DOHH2 (cell line): ENCODE data around the gene GLIPR1.
"Not testable (repeated sequence)": the region's sequence is repeated elsewhere in the genome, so short reads cannot be mapped to it uniquely, and the experiment has no call there.

Source experiments
- H3F3A ChIP-seq: fragments of 200-600 bp; sonication (generic), shearing (Covaris generic); 2 replicates; pipeline ENCODE4 v1.6.0; 2016; ENCODE audit warnings: antibody characterized with exemption, mild to moderate bottlenecking; ENCODE audit not compliant: control insufficient read depth, insufficient read depth
- H3K27ac ChIP-seq: fragments of 200-600 bp; sonication (generic); 2 replicates; pipeline ENCODE4 v1.5.1; 2014; ENCODE audit warnings: low read depth, mild to moderate bottlenecking, low read length, moderate library complexity
- H3K27me3 ChIP-seq: fragments of 200-600 bp; sonication (generic); 2 replicates; pipeline ENCODE4 v1.6.1; 2014; ENCODE audit warnings: mild to moderate bottlenecking, low read length, mixed read lengths; ENCODE audit not compliant: control insufficient read depth
- H3K36me3 ChIP-seq: fragments of 200-600 bp; sonication (generic); 2 replicates; pipeline ENCODE4 v1.6.1; 2014; ENCODE audit warnings: mild to moderate bottlenecking, low read length, moderate library complexity, mixed read lengths; ENCODE audit not compliant: control insufficient read depth
- H3K4me1 ChIP-seq: fragments of 200-600 bp; sonication (generic); 2 replicates; pipeline ENCODE4 v1.6.1; 2014; ENCODE audit warnings: mild to moderate bottlenecking, low read length, mixed read lengths; ENCODE audit not compliant: control insufficient read depth
- H3K4me2 ChIP-seq: fragments of 200-600 bp; sonication (generic); 2 replicates; pipeline ENCODE4 v1.6.0; 2014; ENCODE audit warnings: mild to moderate bottlenecking, low read length, moderate library complexity
- H3K4me3 ChIP-seq: fragments of 200-600 bp; sonication (generic); 2 replicates; pipeline ENCODE4 v1.5.1; 2014; ENCODE audit warnings: mild to moderate bottlenecking, low read length, mixed read lengths
- H3K79me2 ChIP-seq: fragments of 200-600 bp; sonication (generic); 2 replicates; pipeline ENCODE4 v1.6.1; 2014; ENCODE audit warnings: mild to moderate bottlenecking, low read length, mixed read lengths; ENCODE audit not compliant: control insufficient read depth
- H3K9me2 ChIP-seq: fragments of 200-600 bp; sonication (generic); replicated peaks from 2 replicates; pipeline ENCODE4 v1.6.1; 2014; ENCODE audit warnings: mild to moderate bottlenecking, low read length, mixed read lengths; ENCODE audit not compliant: control insufficient read depth
- H3K9me3 ChIP-seq: fragments of 200-600 bp; sonication (generic); 2 replicates; pipeline ENCODE4 v1.6.1; 2014; ENCODE audit warnings: antibody characterized with exemption, low read length, mixed read lengths; ENCODE audit not compliant: control insufficient read depth, insufficient read depth
- H4K20me1 ChIP-seq: fragments of 200-600 bp; sonication (generic); 2 replicates; pipeline ENCODE4 v1.6.0; 2014; ENCODE audit warnings: low read depth, mild to moderate bottlenecking, antibody characterized with exemption, low read length, moderate library complexity; ENCODE audit not compliant: control insufficient read depth, insufficient read depth
- CTCF ChIP-seq: fragments of 200-600 bp; sonication (generic); IDR thresholded peaks from one replicate; pipeline ENCODE4 v1.5.1; 2014; ENCODE audit warnings: antibody characterized with exemption, mild to moderate bottlenecking, low read depth, low read length; ENCODE audit not compliant: poor library complexity, severe bottlenecking
- EZH2phosphoT487 ChIP-seq: fragments of 200-600 bp; sonication (generic); IDR thresholded peaks from 2 replicates; pipeline ENCODE4 v1.6.1; 2017; ENCODE audit warnings: borderline replicate concordance, mild to moderate bottlenecking, antibody characterized with exemption, low read length, moderate library complexity, mixed read lengths

GLIPR1 gene

GRCh38 chr12:75438059-75438754 is 42.3 kb upstream of the GLIPR1 start:
- Histone ChIP-seq H3K36me3 (no peaks in the 10 kb centered on the region), H3K27me3 (no peaks in the 10 kb centered on the region), H4K20me1 (no peaks in the 10 kb centered on the region), H3K4me1 (no peaks in the 10 kb centered on the region), H3K4me2 (no peak overlapping the region), H3K4me3 (no peak overlapping the region), H3F3A (no peaks in the 10 kb centered on the region), H3K79me2 (no peaks in the 10 kb centered on the region), H3K27ac (no peak overlapping the region), H3K9me2 (no peaks in the 10 kb centered on the region), H3K9me3 (no peaks in the 10 kb centered on the region)
- TF ChIP-seq EZH2phosphoT487 (no peak), CTCF (no peak)

DNA sequence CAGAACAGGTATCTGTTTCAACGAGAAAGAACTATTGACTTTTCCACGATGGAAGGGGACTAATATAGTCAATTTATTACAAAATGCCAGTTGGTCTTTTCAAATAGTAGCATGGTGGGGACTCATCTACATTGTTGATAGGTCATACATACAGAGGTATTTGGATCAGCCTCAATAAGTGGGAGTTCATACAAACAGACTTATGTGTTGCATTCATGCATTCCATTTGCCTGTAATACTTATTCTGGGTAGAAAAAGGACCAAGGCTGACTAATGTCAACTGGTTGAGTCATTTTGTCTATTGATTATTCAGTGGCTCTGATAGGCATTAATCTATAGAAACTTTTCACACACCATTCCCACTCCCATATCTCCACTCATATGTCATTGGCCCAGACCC is 41.5 kb upstream of the GLIPR1 start:
- Histone ChIP-seq H3K79me2 (no peaks in the 10 kb centered on the region), H3K4me3 (no peak overlapping the region), H3K27me3 (no peaks in the 10 kb centered on the region), H3K36me3 (no peaks in the 10 kb centered on the region), H3K4me2 (no peak overlapping the region), H4K20me1 (no peaks in the 10 kb centered on the region), H3F3A (no peaks in the 10 kb centered on the region), H3K27ac (no peak overlapping the region), H3K9me3 (no peaks in the 10 kb centered on the region), H3K4me1 (no peaks in the 10 kb centered on the region), H3K9me2 (no peaks in the 10 kb centered on the region)
- TF ChIP-seq EZH2phosphoT487 (no peak), CTCF (no peak)

GRCh38 chr12:75439930-75440329 is 40.6 kb upstream of the GLIPR1 start:
- Histone ChIP-seq H3K27me3 (no peaks in the 10 kb centered on the region), H3K4me2 (no peak overlapping the region), H3K4me3 (no peak overlapping the region), H4K20me1 (no peaks in the 10 kb centered on the region), H3K4me1 (no peaks in the 10 kb centered on the region), H3K36me3 (no peaks in the 10 kb centered on the region), H3K79me2 (no peaks in the 10 kb centered on the region), H3K9me2 (no peaks in the 10 kb centered on the region), H3K27ac (no peak overlapping the region), H3K9me3 (no peaks in the 10 kb centered on the region), H3F3A (no peaks in the 10 kb centered on the region)
- TF ChIP-seq EZH2phosphoT487 (no peak), CTCF (no peak)

DNA sequence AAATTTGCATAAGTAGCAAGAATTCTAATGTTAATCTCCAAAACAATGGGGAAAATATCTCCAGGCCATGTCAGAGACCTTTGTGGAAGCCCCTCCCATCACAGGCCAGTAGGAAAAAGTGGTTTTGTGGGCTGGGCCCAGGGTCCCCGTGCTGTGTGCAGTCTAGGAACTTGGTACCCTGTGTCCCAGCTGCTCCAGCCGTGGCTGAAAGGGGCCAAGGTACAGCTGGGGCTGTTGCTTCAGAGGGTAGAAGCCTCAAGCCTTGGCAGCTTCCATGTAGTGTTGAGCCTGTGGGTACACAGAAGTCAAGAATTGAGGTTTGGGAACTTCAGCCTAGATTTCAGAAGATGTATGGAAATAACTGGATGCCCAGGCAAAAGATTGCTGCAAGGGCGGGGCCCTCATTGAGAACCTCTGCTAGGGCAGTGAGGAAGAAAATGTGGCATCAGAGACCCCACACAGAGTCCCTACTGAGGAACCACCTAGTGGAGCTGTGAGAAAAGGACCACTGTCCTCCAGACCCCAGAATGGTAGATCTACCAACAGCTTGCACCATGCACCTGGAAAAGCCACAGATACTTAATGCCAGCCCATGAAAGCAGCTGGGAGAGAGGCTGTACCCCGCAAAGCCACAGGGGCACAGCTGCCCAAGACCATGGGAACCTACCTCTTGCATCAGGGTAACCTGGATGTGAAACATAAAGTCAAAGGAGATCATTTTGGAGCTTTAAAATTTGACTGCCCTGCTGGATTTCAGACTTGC is 38.7 kb upstream of the GLIPR1 start:
- not testable (repeated sequence) for H4K20me1 ChIP-seq, H3K27ac ChIP-seq, H3K36me3 ChIP-seq, H3K9me3 ChIP-seq, H3K4me1 ChIP-seq, H3K4me2 ChIP-seq, H3K79me2 ChIP-seq, H3F3A ChIP-seq, H3K4me3 ChIP-seq, H3K27me3 ChIP-seq, H3K9me2 ChIP-seq

DNA sequence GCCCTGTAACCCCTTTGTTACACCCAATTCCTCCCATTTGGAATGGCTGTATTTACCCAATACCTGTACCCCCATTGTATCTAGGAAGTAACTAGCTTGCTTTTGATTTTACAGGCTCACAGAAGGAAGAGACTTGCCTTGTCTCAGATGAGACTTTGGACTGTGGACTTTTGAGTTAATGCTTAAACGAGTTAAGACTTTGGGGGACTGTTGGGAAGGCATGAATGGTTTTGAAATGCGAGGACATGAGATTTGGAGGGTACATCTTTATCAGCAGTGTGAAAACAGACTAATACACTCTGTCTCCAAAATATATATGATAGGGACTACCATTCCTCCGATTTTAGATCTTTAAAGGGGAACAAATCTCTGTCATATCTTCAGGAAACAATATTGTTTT is 38.1 kb upstream of the GLIPR1 start:
- H3K27ac ChIP-seq, H3K4me2 ChIP-seq, H3K79me2 ChIP-seq, H3K4me3 ChIP-seq, H3K36me3 ChIP-seq, H4K20me1 ChIP-seq, H3K9me3 ChIP-seq, H3F3A ChIP-seq, H3K4me1 ChIP-seq, H3K27me3 ChIP-seq, H3K9me2 ChIP-seq: not testable (repeated sequence)
